ENCODE results near the gene TMEM117. TPM values are rescaled to one million over a fixed set of nuclear protein-coding genes. Genes with fewer than 3 reads are reported as not detected.
"Not testable (repeated sequence)": the region's sequence is repeated elsewhere in the genome, so short reads cannot be mapped to it uniquely, and the experiment has no call there.

The TMEM117 gene
- polyA plus RNA-seq, 3 donors from 2014 or later = 2.0 to 7.8 (median 4.0) TPM

GRCh38 chr12:44227616-44228015 lies 391.7 kb downstream of the TMEM117 start:
- no peak overlapping the region for H3K27ac Mint-ChIP-seq
- H3K9me3 Mint-ChIP-seq = peaks cover 0 to 6% (median 0%) of the 10 kb centered on the region in 6 donors
- H3K4me3 Mint-ChIP-seq = no peak overlapping the region
- H3K27me3 Mint-ChIP-seq (ENCODE audit: low read depth in 3 of 3) = peaks cover 0 to 2% (median 0%) of the 10 kb centered on the region in 3 donors
- DNase-seq = no peak
- H3K36me3 Mint-ChIP-seq = no peaks in the 10 kb centered on the region
- no peaks in the 10 kb centered on the region for H3K4me1 Mint-ChIP-seq

GRCh38 chr12:44229846-44230245 lies 394.0 kb downstream of the TMEM117 start:
- DNase-seq = no peak
- Mint-ChIP-seq H3K36me3 (no peaks in the 10 kb centered on the region), H3K4me3 (no peak overlapping the region), H3K27me3 (ENCODE audit: low read depth in 3 of 3) (peaks cover 0 to 2% (median 0%) of the 10 kb centered on the region in 3 donors), H3K9me3 (peaks cover 0 to 6% (median 0%) of the 10 kb centered on the region in 6 donors), H3K4me1 (no peaks in the 10 kb centered on the region), H3K27ac (no peak overlapping the region)

GRCh38 chr12:44235674-44236073 lies 399.8 kb downstream of the TMEM117 start:
- no peak overlapping the region for H3K4me3 Mint-ChIP-seq
- DNase-seq = no peak
- H3K4me1 Mint-ChIP-seq = no peaks in the 10 kb centered on the region
- no peak overlapping the region for H3K27ac Mint-ChIP-seq
- peaks cover 0 to 7% (median 0%) of the 10 kb centered on the region in 3 donors for H3K36me3 Mint-ChIP-seq
- H3K27me3 Mint-ChIP-seq (ENCODE audit: low read depth in 3 of 3) = peaks cover 0 to 2% (median 0%) of the 10 kb centered on the region in 3 donors
- peaks cover 0 to 9% (median 3%) of the 10 kb centered on the region in 6 donors for H3K9me3 Mint-ChIP-seq

- Mint-ChIP-seq H3K9me3 (peaks cover 5 to 21% (median 8%) of the 10 kb centered on the region in 6 donors), H3K27ac (no peak overlapping the region), H3K36me3 (peaks cover 0 to 7% (median 3%) of the 10 kb centered on the region in 3 donors), H3K27me3 (ENCODE audit: low read depth in 3 of 3) (peaks cover 0 to 2% (median 0%) of the 10 kb centered on the region in 3 donors), H3K4me3 (no peak overlapping the region), H3K4me1 (no peaks in the 10 kb centered on the region)
- no peak for DNase-seq
These were observed 404.3 kb downstream of the TMEM117 start for GRCh38 chr12:44240186-44240585.

- Mint-ChIP-seq H3K9me3 (peaks cover 6 to 30% (median 21%) of the 10 kb centered on the region in 6 donors), H3K27ac (no peak overlapping the region), H3K36me3 (peaks cover under 1 to 6% (median 5%) of the 10 kb centered on the region in 3 donors), H3K4me3 (no peak overlapping the region), H3K27me3 (ENCODE audit: low read depth in 3 of 3) (no peaks in the 10 kb centered on the region), H3K4me1 (no peaks in the 10 kb centered on the region)
- no peak for DNase-seq
These were observed 410.1 kb downstream of the TMEM117 start for GRCh38 chr12:44245932-44246331.

GRCh38 chr12:44246482-44247105 lies 410.7 kb downstream of the TMEM117 start:
- no peak for DNase-seq
- Mint-ChIP-seq H3K9me3 (peaks cover 6 to 32% (median 21%) of the 10 kb centered on the region in 6 donors), H3K36me3 (peaks cover 0 to 6% (median 5%) of the 10 kb centered on the region in 3 donors), H3K27me3 (ENCODE audit: low read depth in 3 of 3) (peaks cover 0 to under 1% (median 0%) of the 10 kb centered on the region in 3 donors), H3K4me1 (no peaks in the 10 kb centered on the region), H3K27ac (no peak overlapping the region), H3K4me3 (no peak overlapping the region)

- Mint-ChIP-seq H3K27me3 (ENCODE audit: low read depth in 3 of 3) (peaks cover 0 to 3% (median 2%) of the 10 kb centered on the region in 3 donors), H3K27ac (no peak overlapping the region), H3K36me3 (peaks cover 0 to 6% (median 5%) of the 10 kb centered on the region in 3 donors)
These were observed 411.7 kb downstream of the TMEM117 start for GRCh38 chr12:44247588-44247987.

GRCh38 chr12:44248436-44248835 lies 412.6 kb downstream of the TMEM117 start:
- H3K36me3 Mint-ChIP-seq = peaks cover 0 to 6% (median 5%) of the 10 kb centered on the region in 3 donors
- H3K4me3 Mint-ChIP-seq = no peak overlapping the region
- H3K4me1 Mint-ChIP-seq = no peaks in the 10 kb centered on the region
- peaks cover 0 to 3% (median 2%) of the 10 kb centered on the region in 3 donors for H3K27me3 Mint-ChIP-seq (ENCODE audit: low read depth in 3 of 3)
- H3K9me3 Mint-ChIP-seq = peaks cover 5 to 33% (median 21%) of the 10 kb centered on the region in 6 donors
- H3K27ac Mint-ChIP-seq = no peak overlapping the region
- no peak for DNase-seq

More at GRCh38 chr12:44247588-44247987, 411.7 kb downstream of the TMEM117 start:
- DNase-seq = no peak
- Mint-ChIP-seq H3K9me3 (peaks cover 5 to 33% (median 23%) of the 10 kb centered on the region in 6 donors), H3K4me1 (no peaks in the 10 kb centered on the region), H3K4me3 (no peak overlapping the region)

- not testable (repeated sequence) for H3K27ac Mint-ChIP-seq; H3K36me3 Mint-ChIP-seq; H3K27me3 Mint-ChIP-seq (ENCODE audit: low read depth in 3 of 3); H3K4me3 Mint-ChIP-seq; H3K4me1 Mint-ChIP-seq; DNase-seq
- H3K9me3 Mint-ChIP-seq = peaks cover 5 to 26% (median 19%) of the 10 kb centered on the region in 6 donors
These were observed 414.6 kb downstream of the TMEM117 start for GRCh38 chr12:44250440-44250839.

GRCh38 chr12:44253338-44253856 lies 417.5 kb downstream of the TMEM117 start:
- H3K36me3 Mint-ChIP-seq = peaks cover 0 to 6% (median 5%) of the 10 kb centered on the region in 3 donors
- H3K27me3 Mint-ChIP-seq (ENCODE audit: low read depth in 3 of 3) = peaks cover 0 to 3% (median 2%) of the 10 kb centered on the region in 3 donors
- DNase-seq = no peak
- H3K4me1 Mint-ChIP-seq = no peaks in the 10 kb centered on the region
- no peak overlapping the region for H3K27ac Mint-ChIP-seq
- no peak overlapping the region for H3K4me3 Mint-ChIP-seq
- peaks cover 5 to 24% (median 21%) of the 10 kb centered on the region in 6 donors for H3K9me3 Mint-ChIP-seq

- H3K27me3 Mint-ChIP-seq (ENCODE audit: low read depth in 3 of 3) = no peaks in the 10 kb centered on the region
These were observed 422.4 kb downstream of the TMEM117 start for GRCh38 chr12:44258246-44258645.

GRCh38 chr12:44259890-44260289 lies 424.0 kb downstream of the TMEM117 start:
- no peak for DNase-seq
- Mint-ChIP-seq H3K27ac (no peak overlapping the region), H3K9me3 (peaks cover 0 to 12% (median 2%) of the 10 kb centered on the region in 6 donors), H3K36me3 (no peaks in the 10 kb centered on the region), H3K4me1 (no peaks in the 10 kb centered on the region), H3K27me3 (ENCODE audit: low read depth in 3 of 3) (no peaks in the 10 kb centered on the region), H3K4me3 (no peak overlapping the region)

More at GRCh38 chr12:44258246-44258645, 422.4 kb downstream of the TMEM117 start:
- Mint-ChIP-seq H3K4me1 (no peaks in the 10 kb centered on the region), H3K27ac (no peak overlapping the region), H3K4me3 (no peak overlapping the region), H3K9me3 (peaks cover 0 to 7% (median 3%) of the 10 kb centered on the region in 6 donors), H3K36me3 (no peaks in the 10 kb centered on the region)
- no peak for DNase-seq

GRCh38 chr12:44260581-44260980 lies 424.7 kb downstream of the TMEM117 start:
- Mint-ChIP-seq H3K36me3 (no peaks in the 10 kb centered on the region), H3K4me3 (no peak overlapping the region), H3K27me3 (ENCODE audit: low read depth in 3 of 3) (no peaks in the 10 kb centered on the region), H3K27ac (no peak overlapping the region), H3K4me1 (no peaks in the 10 kb centered on the region), H3K9me3 (peaks cover 0 to 14% (median 2%) of the 10 kb centered on the region in 6 donors)
- DNase-seq = no peak

GRCh38 chr12:44285321-44285960 lies 449.6 kb downstream of the TMEM117 start:
- Mint-ChIP-seq H3K4me3 (no peak overlapping the region), H3K27ac (no peak overlapping the region), H3K4me1 (peaks cover 3 to 10% of the 10 kb centered on the region in 2 donors), H3K27me3 (ENCODE audit: low read depth in 3 of 3) (no peaks in the 10 kb centered on the region), H3K9me3 (peaks cover 5 to 28% (median 7%) of the 10 kb centered on the region in 6 donors), H3K36me3 (peaks cover 3 to 6% (median 4%) of the 10 kb centered on the region in 3 donors)
- DNase-seq = no peak
